ENCODE measurements around the gene DEFB114.
"Not testable (repeated sequence)": the region's sequence is repeated elsewhere in the genome, so short reads cannot be mapped to it uniquely, and the experiment has no call there.

The DEFB114 gene

GRCh38 chr6:49950415-49950751 is 13.6 kb downstream of the DEFB114 start:
- no peak overlapping the region for H3K27ac ChIP-seq
- H3K9me3 ChIP-seq = no peaks in the 10 kb centered on the region
- no peaks in the 10 kb centered on the region for H3K27me3 ChIP-seq
- no peaks in the 10 kb centered on the region for H3K4me1 ChIP-seq
- TF ChIP-seq, protein P1, sequence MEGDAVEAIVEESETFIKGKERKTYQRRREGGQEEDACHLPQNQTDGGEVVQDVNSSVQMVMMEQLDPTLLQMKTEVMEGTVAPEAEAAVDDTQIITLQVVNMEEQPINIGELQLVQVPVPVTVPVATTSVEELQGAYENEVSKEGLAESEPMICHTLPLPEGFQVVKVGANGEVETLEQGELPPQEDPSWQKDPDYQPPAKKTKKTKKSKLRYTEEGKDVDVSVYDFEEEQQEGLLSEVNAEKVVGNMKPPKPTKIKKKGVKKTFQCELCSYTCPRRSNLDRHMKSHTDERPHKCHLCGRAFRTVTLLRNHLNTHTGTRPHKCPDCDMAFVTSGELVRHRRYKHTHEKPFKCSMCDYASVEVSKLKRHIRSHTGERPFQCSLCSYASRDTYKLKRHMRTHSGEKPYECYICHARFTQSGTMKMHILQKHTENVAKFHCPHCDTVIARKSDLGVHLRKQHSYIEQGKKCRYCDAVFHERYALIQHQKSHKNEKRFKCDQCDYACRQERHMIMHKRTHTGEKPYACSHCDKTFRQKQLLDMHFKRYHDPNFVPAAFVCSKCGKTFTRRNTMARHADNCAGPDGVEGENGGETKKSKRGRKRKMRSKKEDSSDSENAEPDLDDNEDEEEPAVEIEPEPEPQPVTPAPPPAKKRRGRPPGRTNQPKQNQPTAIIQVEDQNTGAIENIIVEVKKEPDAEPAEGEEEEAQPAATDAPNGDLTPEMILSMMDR (IDR thresholded peaks at IDR 0.05) = no peak
- no peak for DNase-seq
- intact Hi-C loops (cut with DNase I; ENCODE audit: low total_unique reads) = no loop called here
- H3K4me3 ChIP-seq = no peak overlapping the region
- H3K36me3 ChIP-seq = no peaks in the 10 kb centered on the region

- Histone ChIP-seq H3K27me3 (no peaks in the 10 kb centered on the region), H3K27ac (no peak overlapping the region), H3K9me3 (no peaks in the 10 kb centered on the region), H3K4me1 (no peaks in the 10 kb centered on the region), H3K36me3 (no peaks in the 10 kb centered on the region), H3K4me3 (no peak overlapping the region)
- no peak for DNase-seq
- intact Hi-C loops (cut with DNase I; ENCODE audit: low total_unique reads) = loop anchor here (5.0 kb wide), 1 partner anchor 443 kb away; no protein-coding TSS in a partner anchor
- TF ChIP-seq, protein P1 (IDR thresholded peaks at IDR 0.05) = no peak
Measured at GRCh38 chr6:49949062-49949461, 14.9 kb downstream of the DEFB114 start.

- intact Hi-C loops (cut with DNase I; ENCODE audit: low total_unique reads) = loop anchor here (5.0 kb wide), 1 partner anchor 445 kb away; no protein-coding TSS in a partner anchor
- H3K9me3 ChIP-seq = no peaks in the 10 kb centered on the region
Measured at GRCh38 chr6:49946835-49947234, 17.1 kb downstream of the DEFB114 start.

GRCh38 chr6:49944068-49944467 is 19.9 kb downstream of the DEFB114 start:
- H3K27me3 ChIP-seq; H3K4me3 ChIP-seq; DNase-seq; H3K9me3 ChIP-seq; intact Hi-C loops (cut with DNase I; ENCODE audit: low total_unique reads); H3K36me3 ChIP-seq; H3K4me1 ChIP-seq; H3K27ac ChIP-seq: not testable (repeated sequence)

More at GRCh38 chr6:49946835-49947234, 17.1 kb downstream of the DEFB114 start:
- Histone ChIP-seq H3K4me3 (no peak overlapping the region), H3K27ac (no peak overlapping the region), H3K4me1 (no peaks in the 10 kb centered on the region), H3K27me3 (no peaks in the 10 kb centered on the region), H3K36me3 (no peaks in the 10 kb centered on the region)
- TF ChIP-seq, protein P1 (IDR thresholded peaks at IDR 0.05) = no peak
- DNase-seq = no peak

GRCh38 chr6:49939993-49940498 is 23.9 kb downstream of the DEFB114 start:
- no peaks in the 10 kb centered on the region for H3K36me3 ChIP-seq
- no peaks in the 10 kb centered on the region for H3K27me3 ChIP-seq
- no peak overlapping the region for H3K27ac ChIP-seq
- TF ChIP-seq, protein P1 (IDR thresholded peaks at IDR 0.05) = no peak
- no peaks in the 10 kb centered on the region for H3K4me1 ChIP-seq
- no peak for DNase-seq
- intact Hi-C loops (cut with DNase I; ENCODE audit: low total_unique reads) = no loop called here
- no peaks in the 10 kb centered on the region for H3K9me3 ChIP-seq
- no peak overlapping the region for H3K4me3 ChIP-seq

GRCh38 chr6:49937811-49938210 is 26.2 kb downstream of the DEFB114 start:
- intact Hi-C loops (cut with DNase I; ENCODE audit: low total_unique reads) = no loop called here
- no peak for DNase-seq
- H3K36me3 ChIP-seq = no peaks in the 10 kb centered on the region
- no peak overlapping the region for H3K4me3 ChIP-seq
- no peaks in the 10 kb centered on the region for H3K9me3 ChIP-seq
- H3K27me3 ChIP-seq = no peaks in the 10 kb centered on the region
- no peak overlapping the region for H3K27ac ChIP-seq
- TF ChIP-seq, protein P1 (IDR thresholded peaks at IDR 0.05) = no peak
- no peaks in the 10 kb centered on the region for H3K4me1 ChIP-seq

Measured in tibial artery (tissue), 4 donors.